ENCODE measurements around the gene PPOX.

GRCh38 chr1:161153682-161154337, 12.4 kb upstream of the PPOX start, which contains the start of gene UFC1:
- TF ChIP-seq, protein P1, sequence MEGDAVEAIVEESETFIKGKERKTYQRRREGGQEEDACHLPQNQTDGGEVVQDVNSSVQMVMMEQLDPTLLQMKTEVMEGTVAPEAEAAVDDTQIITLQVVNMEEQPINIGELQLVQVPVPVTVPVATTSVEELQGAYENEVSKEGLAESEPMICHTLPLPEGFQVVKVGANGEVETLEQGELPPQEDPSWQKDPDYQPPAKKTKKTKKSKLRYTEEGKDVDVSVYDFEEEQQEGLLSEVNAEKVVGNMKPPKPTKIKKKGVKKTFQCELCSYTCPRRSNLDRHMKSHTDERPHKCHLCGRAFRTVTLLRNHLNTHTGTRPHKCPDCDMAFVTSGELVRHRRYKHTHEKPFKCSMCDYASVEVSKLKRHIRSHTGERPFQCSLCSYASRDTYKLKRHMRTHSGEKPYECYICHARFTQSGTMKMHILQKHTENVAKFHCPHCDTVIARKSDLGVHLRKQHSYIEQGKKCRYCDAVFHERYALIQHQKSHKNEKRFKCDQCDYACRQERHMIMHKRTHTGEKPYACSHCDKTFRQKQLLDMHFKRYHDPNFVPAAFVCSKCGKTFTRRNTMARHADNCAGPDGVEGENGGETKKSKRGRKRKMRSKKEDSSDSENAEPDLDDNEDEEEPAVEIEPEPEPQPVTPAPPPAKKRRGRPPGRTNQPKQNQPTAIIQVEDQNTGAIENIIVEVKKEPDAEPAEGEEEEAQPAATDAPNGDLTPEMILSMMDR (IDR thresholded peaks at IDR 0.05; ENCODE audit: low read depth, low read length), result no peak
- peak; percentile 58 for TF ChIP-seq POLR2A (IDR thresholded peaks at IDR 0.05; ENCODE audit: extremely low read depth, insufficient read length)
- peak; percentile 77 for TF ChIP-seq MYC (IDR thresholded peaks at IDR 0.05; ENCODE audit: low read depth, low read length)
- peak; percentile 74 for TF ChIP-seq MAX (IDR thresholded peaks at IDR 0.05; ENCODE audit: low read depth, low read length)

Measured in NB4 (cell line).